HCT116 (cell line): Measurements from ENCODE around the gene SYDE2. TPM values are rescaled to one million over a fixed set of nuclear protein-coding genes. Genes with fewer than 3 reads are reported as not detected.

ENCODE experiments used
- ATAC-seq: fragments of 200-7000 bp; cut with Tn5 transposase; 2 replicates; pipeline ENCODE4 v1.9.1; 2020; ENCODE audit warnings: mild to moderate bottlenecking, moderate library complexity
- BruUV-seq: library from RNA; stranded (reverse); fragments of 400-500 nt; replicated peaks from 2 replicates; lab custom pipeline; 2021; lab: Mats Ljungman, UMichigan
- CTCF ChIA-PET: fragments of 300-600 bp; sonication (Branson Sonifier 250); formaldehyde crosslinking; loops from one replicate; lab custom pipeline; 2021; ENCODE audit warnings: antibody characterized with exemption; lab: Charles Lee
- POLR2A ChIA-PET: fragments of 300-600, 350-600 bp; sonication (Branson Sonifier 250); formaldehyde crosslinking; loops from one replicate; lab custom pipeline; 2021; ENCODE audit warnings: antibody characterized with exemption; lab: Charles Lee
- RAD21 ChIA-PET, 2 experiments: fragments of 300-600 bp; sonication (Branson Sonifier 250); formaldehyde crosslinking; loops; one replicate each; lab custom pipeline; 2023; ENCODE audit warnings: low total read pairs in 2 of 2; ENCODE audit not compliant: uncharacterized antibody in 2 of 2, unreplicated experiment in 2 of 2, low non-redundant PET in 1 of 2; lab: Charles Lee
- DNase-seq: peaks from one replicate; pipeline ENCODE4 v3.0.0-alpha.2; 2010; ENCODE audit warnings: low read depth, low spot score
- H2AFZ ChIP-seq: fragments of 200-600 bp; shearing (Covaris generic), sonication (generic); 2 replicates; pipeline ENCODE4 v1.6.1; 2017; ENCODE audit warnings: low read depth, mixed run types, mixed read lengths, antibody characterized with exemption, low read length; ENCODE audit not compliant: poor library complexity, severe bottlenecking
- H3K27ac ChIP-seq: 2 replicates; pipeline ENCODE4 v1.5.1; 2012; ENCODE audit warnings: low read depth, low read length
- H3K27me3 ChIP-seq: fragments of 200-600 bp; sonication (generic); 2 replicates; pipeline ENCODE4 v1.6.1; 2016; ENCODE audit warnings: mixed run types, low read length, mixed read lengths; ENCODE audit not compliant: insufficient read depth
- H3K36me3 ChIP-seq, 2 experiments: fragments of 200-500 bp in 1 of 2; fragments of 200-600 bp in 1 of 2; sonication (Bioruptor generic) in 1 of 2; sonication (generic) in 1 of 2; 2 replicates each; pipeline versions ENCODE4 v1.5.1 to v1.6.1; 2014 to 2016; ENCODE audit warnings: low read length in 2 of 2, inconsistent platforms in 1 of 2, mixed read lengths in 1 of 2, mixed run types in 1 of 2; ENCODE audit not compliant: insufficient read depth in 2 of 2, control insufficient read depth in 1 of 2
- H3K4me1 ChIP-seq, 2 experiments: fragments of 200-600 bp in 1 of 2; sonication (generic) in 1 of 2; 2 replicates each; pipeline versions ENCODE4 v1.5.1 to v1.6.1; 2012 to 2017; ENCODE audit warnings: low read length in 2 of 2, inconsistent platforms in 1 of 2, mild to moderate bottlenecking in 1 of 2, mixed read lengths in 1 of 2, mixed run types in 1 of 2, moderate library complexity in 1 of 2; ENCODE audit not compliant: insufficient read depth in 2 of 2, control insufficient read depth in 1 of 2
- H3K4me2 ChIP-seq: fragments of 200-600 bp; sonication (generic); 2 replicates; pipeline ENCODE4 v1.6.1; 2017; ENCODE audit warnings: mixed run types, low read length, mixed read lengths
- H3K4me3 ChIP-seq, 2 experiments: fragments of 200-600 bp in 1 of 2; sonication (generic) in 1 of 2; replicated peaks in 1 of 2; 2 replicates each; pipeline ENCODE4 v1.5.1; 2011 to 2016; ENCODE audit warnings: low read length in 2 of 2, control low read depth in 1 of 2, low read depth in 1 of 2, mild to moderate bottlenecking in 1 of 2, mixed read lengths in 1 of 2, mixed run types in 1 of 2
- H3K79me2 ChIP-seq: fragments of 200-600 bp; sonication (generic); 2 replicates; pipeline ENCODE4 v1.6.1; 2017; ENCODE audit warnings: mild to moderate bottlenecking, mixed run types, low read length, moderate library complexity, mixed read lengths; ENCODE audit not compliant: insufficient read depth
- H3K9ac ChIP-seq: fragments of 200-600 bp; sonication (generic); 2 replicates; pipeline ENCODE4 v1.6.1; 2016; ENCODE audit warnings: low read length, mixed read lengths
- H3K9me2 ChIP-seq: fragments of 200-600 bp; sonication (generic), shearing (Covaris generic); 2 replicates; pipeline ENCODE4 v1.6.1; 2017; ENCODE audit warnings: mixed run types, mild to moderate bottlenecking, moderate library complexity; ENCODE audit not compliant: insufficient read depth
- H3K9me3 ChIP-seq, 2 experiments: fragments of 200-500 bp in 1 of 2; fragments of 200-600 bp in 1 of 2; sonication (Bioruptor generic) in 1 of 2; sonication (generic) in 1 of 2; 2 replicates each; pipeline ENCODE4 v1.6.1; 2014 to 2017; ENCODE audit warnings: low read length in 2 of 2, mixed read lengths in 2 of 2, inconsistent platforms in 1 of 2, low read depth in 1 of 2, mild to moderate bottlenecking in 1 of 2, mixed run types in 1 of 2, moderate library complexity in 1 of 2; ENCODE audit not compliant: control insufficient read depth in 1 of 2, insufficient read depth in 1 of 2
- H4K20me1 ChIP-seq: fragments of 200-600 bp; sonication (generic), shearing (Covaris generic); 2 replicates; pipeline ENCODE4 v1.6.1; 2017; ENCODE audit warnings: mixed run types, mild to moderate bottlenecking, moderate library complexity; ENCODE audit not compliant: insufficient read depth
- CEBPB ChIP-seq: IDR thresholded peaks from 2 replicates; pipeline ENCODE4 v1.6.1; 2012; ENCODE audit warnings: low read depth
- CTCF ChIP-seq, 3 experiments: fragments of 200-600 bp in 1 of 3; sonication (generic) in 1 of 3; IDR thresholded peaks in 2 of 3; conservative IDR thresholded peaks in 1 of 3; 2 replicates each; pipeline ENCODE4 v1.5.1; 2012 to 2017; ENCODE audit warnings: low read depth in 2 of 3, low read length in 2 of 3, antibody characterized with exemption in 1 of 3, borderline replicate concordance in 1 of 3, control low read depth in 1 of 3, mild to moderate bottlenecking in 1 of 3, mixed read lengths in 1 of 3, mixed run types in 1 of 3, moderate library complexity in 1 of 3; ENCODE audit not compliant: insufficient read depth in 1 of 3
- EGR1 ChIP-seq: IDR thresholded peaks from 2 replicates; pipeline ENCODE4 v1.6.1; 2012; ENCODE audit warnings: low read depth
- EZH2phosphoT487 ChIP-seq: fragments of 200-600 bp; IDR thresholded peaks from 2 replicates; pipeline ENCODE4 v1.6.1; 2018; ENCODE audit warnings: antibody characterized with exemption, borderline replicate concordance
- JUND ChIP-seq: IDR thresholded peaks from 2 replicates; pipeline ENCODE4 v1.6.1; 2012
- MAX ChIP-seq: IDR thresholded peaks from 2 replicates; pipeline ENCODE4 v1.6.1; 2012
- REST ChIP-seq: IDR thresholded peaks from 2 replicates; pipeline ENCODE4 v1.6.1; 2012; ENCODE audit warnings: low read depth
- SRF ChIP-seq: IDR thresholded peaks from 2 replicates; pipeline ENCODE4 v1.6.1; 2012; ENCODE audit warnings: low read depth
- TCF7L2 ChIP-seq: IDR thresholded peaks from 2 replicates; pipeline ENCODE4 v1.7.0; 2011; ENCODE audit warnings: borderline replicate concordance, inconsistent platforms; ENCODE audit not compliant: insufficient read depth, insufficient read length; ENCODE audit errors: extremely low read depth
- YY1 ChIP-seq: IDR thresholded peaks from 2 replicates; pipeline ENCODE4 v1.6.1; 2011; ENCODE audit warnings: low read length, low read depth, moderate library complexity, mild to moderate bottlenecking; ENCODE audit not compliant: insufficient replicate concordance; ENCODE audit errors: extremely low read depth
- ZBTB33 ChIP-seq: IDR thresholded peaks from 2 replicates; pipeline ENCODE4 v1.6.1; 2011; ENCODE audit warnings: mild to moderate bottlenecking, low read length, moderate library complexity; ENCODE audit not compliant: insufficient replicate concordance; ENCODE audit errors: extremely low read depth
- ZNF274 ChIP-seq: fragments of 200-500 bp; sonication (Bioruptor generic); IDR thresholded peaks from 2 replicates; pipeline ENCODE4 v1.6.1; 2014; ENCODE audit warnings: mild to moderate bottlenecking, low read depth, low read length, inconsistent platforms
- intact Hi-C: fragments of 100-400 bp; cut with micrococcal nuclease; formaldehyde crosslinking; loops from 2 replicates; pipeline ENCODE4 v1.10.0; 2022
- total RNA-seq: library from RNA; stranded (reverse); gene quantifications from one replicate; pipeline ENCODE4 v1.2.1, GENCODE V29; 2021; ENCODE audit not compliant: unreplicated experiment

SYDE2 gene
- total RNA-seq, 1 experiment from 2014 or later, result 5.3 TPM

GRCh38 chr1:85184245-85184644, 16.6 kb downstream of the SYDE2 start:
- no peaks in the 10 kb centered on the region for H3K27me3 ChIP-seq
- ATAC-seq (no peak), DNase-seq (no peak)
- POLR2A ChIA-PET, result no interaction called here
- H3K9ac ChIP-seq, result no peak overlapping the region
- no peaks in the 10 kb centered on the region for H4K20me1 ChIP-seq
- H3K4me2 ChIP-seq, result no peak overlapping the region
- H3K4me3 ChIP-seq, result no peak overlapping the region
- intact Hi-C loops, result loop anchor here (2.0 kb wide), 1 partner anchor 21 kb away; no protein-coding TSS in a partner anchor
- no peaks in the 10 kb centered on the region for H3K79me2 ChIP-seq
- no peak overlapping the region for H2AFZ ChIP-seq
- RAD21 ChIA-PET, result no interaction called here
- no peaks in the 10 kb centered on the region for H3K4me1 ChIP-seq
- no peaks in the 10 kb centered on the region for H3K36me3 ChIP-seq
- no peaks in the 10 kb centered on the region for H3K9me3 ChIP-seq
- no peaks in the 10 kb centered on the region for H3K9me2 ChIP-seq
- TF ChIP-seq EGR1 (no peak), ZNF274 (no peak), SRF (no peak), EZH2phosphoT487 (no peak), TCF7L2 (no peak), JUND (no peak), CTCF (IDR thresholded peaks at IDR 0.05 in 2 of 3, conservative IDR thresholded peaks at IDR 0.05 in 1 of 3; ENCODE audit: borderline replicate concordance in 1 of 3, insufficient read depth in 1 of 3, low read depth in 2 of 3, low read length in 2 of 3) (no peak), CEBPB (no peak)
- no TSS peak for BruUV-seq
- CTCF ChIA-PET, result no interaction called here
- H3K27ac ChIP-seq, result no peak overlapping the region

GRCh38 chr1:85182700-85183099, 18.1 kb downstream of the SYDE2 start:
- no peak overlapping the region for H3K9ac ChIP-seq
- no peaks in the 10 kb centered on the region for H3K9me3 ChIP-seq
- POLR2A ChIA-PET, result no interaction called here
- H3K27ac ChIP-seq, result no peak overlapping the region
- RAD21 ChIA-PET, result no interaction called here
- no peaks in the 10 kb centered on the region for H3K36me3 ChIP-seq
- no peak overlapping the region for H2AFZ ChIP-seq
- ATAC-seq, result no peak
- H4K20me1 ChIP-seq, result no peaks in the 10 kb centered on the region
- intact Hi-C loops, result no loop called here
- H3K27me3 ChIP-seq, result no peaks in the 10 kb centered on the region
- no peak for DNase-seq
- BruUV-seq, result no TSS peak
- no peaks in the 10 kb centered on the region for H3K9me2 ChIP-seq
- no peaks in the 10 kb centered on the region for H3K79me2 ChIP-seq
- CTCF ChIA-PET, result no interaction called here
- no peak overlapping the region for H3K4me3 ChIP-seq
- H3K4me2 ChIP-seq, result no peak overlapping the region
- no peaks in the 10 kb centered on the region for H3K4me1 ChIP-seq
- TF ChIP-seq YY1 (no peak), ZNF274 (no peak), EZH2phosphoT487 (no peak), MAX (no peak), REST (no peak), ZBTB33 (no peak)
